ENCODE measurements around the gene TET1.

GRCh38 chr10:68697106-68697505 is 137.0 kb downstream of the TET1 start:
- no peak for TF ChIP-seq CTCF (IDR thresholded peaks at IDR 0.05; ENCODE audit: insufficient read depth, low read length, poor library complexity, severe bottlenecking)
- no peak for TF ChIP-seq EZH2phosphoT487 (conservative IDR thresholded peaks at IDR 0.05; ENCODE audit: low read length)
